H9 (cell line): ENCODE data around the gene ARHGEF7. TPM values are rescaled to one million over a fixed set of nuclear protein-coding genes. Genes with fewer than 3 reads are reported as not detected.

Experiments used
- DNase-seq: peaks from one replicate; pipeline ENCODE4 v3.0.0-alpha.2; 2017
- H2AFZ ChIP-seq: one replicate; pipeline ENCODE4 v1.6.1; 2013; ENCODE audit warnings: mild to moderate bottlenecking, low read length, control low read depth, moderate library complexity
- H2AK5ac ChIP-seq: 2 replicates; pipeline ENCODE4 v1.6.1; 2013; ENCODE audit warnings: low read length, control low read depth, mixed read lengths; ENCODE audit not compliant: insufficient read length
- H2BK120ac ChIP-seq: one replicate; pipeline ENCODE4 v1.6.1; 2013; ENCODE audit warnings: low read depth, mild to moderate bottlenecking, low read length, control low read depth, inconsistent platforms; ENCODE audit not compliant: poor library complexity, severe bottlenecking
- H2BK12ac ChIP-seq: 2 replicates; pipeline ENCODE4 v1.6.1; 2013; ENCODE audit warnings: low read length, control low read depth, mixed read lengths, low read depth; ENCODE audit not compliant: insufficient read length
- H2BK15ac ChIP-seq: 2 replicates; pipeline ENCODE4 v1.6.1; 2013; ENCODE audit warnings: low read depth, low read length, control low read depth
- H2BK20ac ChIP-seq: one replicate; pipeline ENCODE4 v1.6.1; 2013; ENCODE audit warnings: low read depth, mild to moderate bottlenecking, low read length, control low read depth, inconsistent platforms; ENCODE audit not compliant: poor library complexity, severe bottlenecking
- H2BK5ac ChIP-seq: 2 replicates; pipeline ENCODE4 v1.6.1; 2013; ENCODE audit warnings: low read length, control low read depth, mixed read lengths; ENCODE audit not compliant: insufficient read length
- H3K14ac ChIP-seq: 2 replicates; pipeline ENCODE4 v1.6.1; 2013; ENCODE audit warnings: low read length, control low read depth; ENCODE audit not compliant: insufficient read depth
- H3K18ac ChIP-seq: 2 replicates; pipeline ENCODE4 v1.6.1; 2013; ENCODE audit warnings: low read depth, mild to moderate bottlenecking, mixed read lengths, low read length, control low read depth; ENCODE audit not compliant: insufficient read length
- H3K23ac ChIP-seq: 2 replicates; pipeline ENCODE4 v1.6.1; 2013; ENCODE audit warnings: low read length, control low read depth, mixed read lengths, low read depth; ENCODE audit not compliant: insufficient read length
- H3K23me2 ChIP-seq: 2 replicates; pipeline ENCODE4 v1.6.1; 2013; ENCODE audit warnings: low read depth, mild to moderate bottlenecking, mixed read lengths, low read length, control low read depth; ENCODE audit not compliant: insufficient read length, poor library complexity, severe bottlenecking
- H3K27ac ChIP-seq: 2 replicates; pipeline ENCODE4 v1.5.1; 2013; ENCODE audit warnings: low read length, control low read depth, mixed read lengths, low read depth; ENCODE audit not compliant: insufficient read length
- H3K27me3 ChIP-seq: 2 replicates; pipeline ENCODE4 v1.6.1; 2013; ENCODE audit warnings: low read length, control low read depth, inconsistent platforms; ENCODE audit not compliant: insufficient read depth
- H3K4ac ChIP-seq: 2 replicates; pipeline ENCODE4 v1.6.1; 2013; ENCODE audit warnings: low read depth, mild to moderate bottlenecking, control low read depth, inconsistent platforms, low read length, moderate library complexity
- H3K4me1 ChIP-seq: 2 replicates; pipeline ENCODE4 v1.6.1; 2013; ENCODE audit warnings: low read length, control low read depth, inconsistent platforms; ENCODE audit not compliant: insufficient read depth
- H3K4me2 ChIP-seq: 2 replicates; pipeline ENCODE4 v1.6.1; 2013; ENCODE audit warnings: low read length, control low read depth, mixed read lengths; ENCODE audit not compliant: insufficient read length, insufficient read depth
- H3K56ac ChIP-seq: 2 replicates; pipeline ENCODE4 v1.6.1; 2013; ENCODE audit warnings: low read depth, mild to moderate bottlenecking, mixed read lengths, low read length, control low read depth; ENCODE audit not compliant: insufficient read length
- H3K79me1 ChIP-seq: 2 replicates; pipeline ENCODE4 v1.6.1; 2013; ENCODE audit warnings: low read depth, mild to moderate bottlenecking, moderate library complexity, low read length, control low read depth, inconsistent platforms; ENCODE audit not compliant: insufficient read depth, poor library complexity, severe bottlenecking
- H3K79me2 ChIP-seq: 2 replicates; pipeline ENCODE4 v1.6.1; 2013; ENCODE audit warnings: low read length, control low read depth, inconsistent platforms; ENCODE audit not compliant: insufficient read depth
- H3K9ac ChIP-seq: 2 replicates; pipeline ENCODE4 v1.6.1; 2013; ENCODE audit warnings: low read length, control low read depth, mixed read lengths; ENCODE audit not compliant: insufficient read length; ENCODE audit errors: extremely low read depth
- H3K9me3 ChIP-seq: one replicate; pipeline ENCODE4 v1.6.1; 2013; ENCODE audit warnings: low read depth, low read length, inconsistent platforms; ENCODE audit not compliant: control insufficient read depth
- H3T11ph ChIP-seq: one replicate; pipeline ENCODE4 v1.6.1; 2013; ENCODE audit warnings: mild to moderate bottlenecking, low read length, control low read depth, inconsistent platforms
- H4K20me1 ChIP-seq: one replicate; pipeline ENCODE4 v1.6.1; 2013; ENCODE audit not compliant: control insufficient read depth, insufficient read length, insufficient read depth
- H4K5ac ChIP-seq: 2 replicates; pipeline ENCODE4 v1.6.1; 2013; ENCODE audit warnings: low read depth, mild to moderate bottlenecking, mixed read lengths, low read length, control low read depth; ENCODE audit not compliant: insufficient read length
- H4K8ac ChIP-seq: replicated peaks from 2 replicates; pipeline ENCODE4 v1.6.1; 2013; ENCODE audit warnings: low read length, control low read depth, mixed read lengths, low read depth; ENCODE audit not compliant: insufficient read length
- H4K91ac ChIP-seq: 2 replicates; pipeline ENCODE4 v1.6.1; 2013; ENCODE audit warnings: low read depth, mild to moderate bottlenecking, moderate library complexity, mixed read lengths, low read length, control low read depth; ENCODE audit not compliant: insufficient read length
- H3K27ac Mint-ChIP-seq, 3 experiments: 2 replicates in 2 of 3; 3 replicates in 1 of 3; pipeline ENCODE4 v1.8.0; 2020 to 2021; ENCODE audit warnings: mixed read lengths in 3 of 3, mild to moderate bottlenecking in 1 of 3, moderate library complexity in 1 of 3
- H3K27me3 Mint-ChIP-seq: 2 replicates; pipeline ENCODE4 v1.8.0; 2021; ENCODE audit warnings: low read depth, mild to moderate bottlenecking, moderate library complexity, mixed read lengths
- H3K36me3 Mint-ChIP-seq, 3 experiments: 2 replicates in 2 of 3; 3 replicates in 1 of 3; pipeline ENCODE4 v1.8.0; 2020 to 2021; ENCODE audit warnings: low read depth in 3 of 3, mixed read lengths in 3 of 3; ENCODE audit not compliant: insufficient read depth in 1 of 3
- H3K4me1 Mint-ChIP-seq, 2 experiments: 2 replicates each; pipeline ENCODE4 v1.8.0; 2020; ENCODE audit warnings: mixed read lengths in 2 of 2
- H3K4me3 Mint-ChIP-seq, 2 experiments: 2 replicates in 1 of 2; 3 replicates in 1 of 2; pipeline ENCODE4 v1.8.0; 2020 to 2021; ENCODE audit warnings: mild to moderate bottlenecking in 2 of 2, mixed read lengths in 2 of 2, moderate library complexity in 1 of 2
- H3K9me3 Mint-ChIP-seq, 2 experiments: 2 replicates in 1 of 2; 3 replicates in 1 of 2; pipeline ENCODE4 v1.8.0; 2020; ENCODE audit warnings: mild to moderate bottlenecking in 2 of 2, mixed read lengths in 2 of 2, moderate library complexity in 1 of 2
- CTCF ChIP-seq: fragments of 200-600 bp; sonication (generic); conservative IDR thresholded peaks from 3 replicates; pipeline ENCODE4 v1.8.0; 2021; ENCODE audit warnings: antibody characterized with exemption, mild to moderate bottlenecking
- WGBS: extraction: QIAGEN DNeasy Blood & Tissue Kit; methylation state at CpG from one replicate; pipeline ENCODE4 v1.1.7; 2013; ENCODE audit warnings: missing lambda C conversion rate, low lambda C conversion rate, mixed read lengths; ENCODE audit not compliant: insufficient read length; ENCODE audit errors: extremely low coverage; 5-methylcytosine and 5-hydroxymethylcytosine counted together
- total RNA-seq: library from RNA; stranded (reverse); gene quantifications from 2 replicates; pipeline ENCODE4 v1.2.1, GENCODE V29; 2021

Gene ARHGEF7
- total RNA-seq, 1 experiment from 2014 or later: 51.9 TPM

- no peaks in the 10 kb centered on the region for H3K9me3 ChIP-seq
- no peak overlapping the region for H2BK5ac ChIP-seq
- no peak overlapping the region for H2BK20ac ChIP-seq
- H3K9ac ChIP-seq: no peak overlapping the region
- Mint-ChIP-seq H3K4me1 (no peaks in the 10 kb centered on the region), H3K4me3 (no peak overlapping the region; a peak in 1 of 5 replicates), H3K9me3 (no peaks in the 10 kb centered on the region), H3K36me3 (no peaks in the 10 kb centered on the region; a peak in 1 of 7 replicates), H3K27me3 (peaks cover 30% of the 10 kb centered on the region), H3K27ac (no peak overlapping the region)
- H3K4ac ChIP-seq: no peak overlapping the region
- H2AK5ac ChIP-seq: no peak overlapping the region
- H2BK120ac ChIP-seq: no peak overlapping the region
- no peak overlapping the region for H3K4me2 ChIP-seq
- no peak overlapping the region for H4K5ac ChIP-seq
- no peak overlapping the region for H3T11ph ChIP-seq
- H4K91ac ChIP-seq: no peak overlapping the region
- WGBS: no CpG with 5 or more reads among the region's 9 CpGs
- H4K20me1 ChIP-seq: no peaks in the 10 kb centered on the region
- H3K18ac ChIP-seq: no peak overlapping the region
- no peak overlapping the region for H2BK15ac ChIP-seq
- no peaks in the 10 kb centered on the region for H3K27me3 ChIP-seq
- no peaks in the 10 kb centered on the region for H3K4me1 ChIP-seq
- H3K14ac ChIP-seq: no peak overlapping the region
- H2BK12ac ChIP-seq: no peak overlapping the region
- no peak for DNase-seq
- no peak for TF ChIP-seq CTCF
- H3K56ac ChIP-seq: no peak overlapping the region
- H3K27ac ChIP-seq: no peak overlapping the region
- H3K23ac ChIP-seq: no peak overlapping the region
- no peaks in the 10 kb centered on the region for H3K79me2 ChIP-seq
- H3K23me2 ChIP-seq: no peaks in the 10 kb centered on the region
- no peaks in the 10 kb centered on the region for H3K79me1 ChIP-seq
- no peak overlapping the region for H4K8ac ChIP-seq
- no peak overlapping the region for H2AFZ ChIP-seq
Measured at GRCh38 chr13:111139452-111139851, 24.3 kb downstream of the ARHGEF7 start.
